VCaP (cell line): ENCODE data around the gene QSOX1.
A peak's percentile ranks its signal among the peaks of the same experiment; 100 is the strongest.

ENCODE experiments used
- H3K27ac ChIP-seq: fragments of 450-650 bp; 2 replicates; pipeline ENCODE4 v1.5.1; 2017
- CTCF ChIP-seq: fragments of 450-650 bp; conservative IDR thresholded peaks from 2 replicates; pipeline ENCODE4 v1.5.1; 2017; ENCODE audit warnings: mild to moderate bottlenecking, moderate library complexity

Gene QSOX1

GRCh38 chr1:180157576-180158057, 2.9 kb downstream of the QSOX1 start:
- H3K27ac ChIP-seq = peak overlapping the region; percentile 61

GRCh38 chr1:180158149-180159147, 3.8 kb downstream of the QSOX1 start:
- peak overlapping the region; percentile 61 for H3K27ac ChIP-seq
- TF ChIP-seq CTCF = no peak

More at GRCh38 chr1:180157576-180158057, 2.9 kb downstream of the QSOX1 start:
- TF ChIP-seq CTCF = no peak

- H3K27ac ChIP-seq = no peak overlapping the region
- TF ChIP-seq CTCF = no peak
Measured at GRCh38 chr1:180160357-180160756, 5.7 kb downstream of the QSOX1 start.

GRCh38 chr1:180163041-180163440, 8.4 kb downstream of the QSOX1 start:
- no peak overlapping the region for H3K27ac ChIP-seq
- TF ChIP-seq CTCF = no peak

GRCh38 chr1:180165096-180165495, 10.4 kb downstream of the QSOX1 start:
- no peak for TF ChIP-seq CTCF
- no peak overlapping the region for H3K27ac ChIP-seq

GRCh38 chr1:180165509-180166435, 11.1 kb downstream of the QSOX1 start:
- no peak for TF ChIP-seq CTCF
- H3K27ac ChIP-seq = no peak overlapping the region

- H3K27ac ChIP-seq = no peak overlapping the region
- TF ChIP-seq CTCF = no peak
Measured at GRCh38 chr1:180166436-180166800, 11.7 kb downstream of the QSOX1 start.
